BJ (cell line): ENCODE results near the gene PARD6G. TPM values are rescaled to one million over a fixed set of nuclear protein-coding genes. Genes with fewer than 3 reads are reported as not detected.
"Not testable (repeated sequence)": the region's sequence is repeated elsewhere in the genome, so short reads cannot be mapped to it uniquely, and the experiment has no call there.

ENCODE experiments used
- CTCF ChIA-PET: fragments of 350-600 bp; formaldehyde crosslinking; extraction: SDS; loops from one replicate; lab custom pipeline; 2021; ENCODE audit warnings: antibody characterized with exemption, inconsistent platforms; lab: Yijun Ruan, JAX
- POLR2A ChIA-PET: fragments of 300-600 bp; sonication (Branson Sonifier 250); formaldehyde crosslinking; extraction: SDS; loops from one replicate; lab custom pipeline; 2021; ENCODE audit warnings: antibody characterized with exemption; lab: Charles Lee
- DNase-seq: peaks from one replicate; pipeline ENCODE4 v3.0.0-alpha.2; 2011; ENCODE audit warnings: low read depth
- H3K27me3 ChIP-seq: 2 replicates; pipeline ENCODE4 v1.6.0; 2011; ENCODE audit warnings: low read length; ENCODE audit not compliant: control insufficient read depth, insufficient read depth
- H3K36me3 ChIP-seq: 2 replicates; pipeline ENCODE4 v1.5.1; 2011; ENCODE audit warnings: low read length; ENCODE audit not compliant: control insufficient read depth, insufficient read depth
- H3K4me3 ChIP-seq: 2 replicates; pipeline ENCODE4 v1.5.1; 2011; ENCODE audit warnings: low read depth, mild to moderate bottlenecking, control low read depth, low read length
- polyA plus RNA-seq: library from polyadenylated mRNA; depleted of rRNA; stranded (reverse); fragments of >200 nt; gene quantifications from 2 replicates; pipeline ENCODE4 v1.2.3, GENCODE V29; 2011
- TF ChIP-seq, protein P1 (sequence below): IDR thresholded peaks from 2 replicates; pipeline ENCODE4 v1.5.1; 2011; ENCODE audit warnings: low read depth, mild to moderate bottlenecking, control low read depth, inconsistent platforms, low read length, moderate library complexity; ENCODE audit not compliant: insufficient read depth

The PARD6G gene
- polyA plus RNA-seq, 1 experiment = 0.96 TPM

DNA sequence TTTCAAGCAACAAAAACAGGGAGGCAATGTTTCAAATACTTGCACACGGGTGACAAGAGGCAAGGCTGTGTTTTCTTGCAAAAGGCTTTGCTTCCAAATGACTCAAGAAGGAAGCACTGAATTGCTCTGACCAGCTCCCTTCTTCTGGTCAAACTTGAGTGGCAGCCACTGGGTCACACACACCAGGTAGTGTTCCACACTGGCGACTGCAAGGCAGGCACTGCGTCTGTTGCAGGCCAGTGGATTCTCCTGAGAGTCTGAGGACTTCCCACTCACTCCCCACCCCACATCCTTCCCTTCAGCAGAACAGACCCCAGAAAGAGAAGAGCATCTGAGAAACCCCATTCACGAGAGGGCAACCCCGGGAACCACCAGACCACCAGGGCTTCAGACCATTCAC is 19.8 kb downstream of the PARD6G start:
- Histone ChIP-seq H3K36me3 (no peaks in the 10 kb centered on the region), H3K4me3 (no peak overlapping the region), H3K27me3 (no peaks in the 10 kb centered on the region)
- ChIA-PET CTCF (no interaction called here), POLR2A (no interaction called here)
- TF ChIP-seq, protein P1, sequence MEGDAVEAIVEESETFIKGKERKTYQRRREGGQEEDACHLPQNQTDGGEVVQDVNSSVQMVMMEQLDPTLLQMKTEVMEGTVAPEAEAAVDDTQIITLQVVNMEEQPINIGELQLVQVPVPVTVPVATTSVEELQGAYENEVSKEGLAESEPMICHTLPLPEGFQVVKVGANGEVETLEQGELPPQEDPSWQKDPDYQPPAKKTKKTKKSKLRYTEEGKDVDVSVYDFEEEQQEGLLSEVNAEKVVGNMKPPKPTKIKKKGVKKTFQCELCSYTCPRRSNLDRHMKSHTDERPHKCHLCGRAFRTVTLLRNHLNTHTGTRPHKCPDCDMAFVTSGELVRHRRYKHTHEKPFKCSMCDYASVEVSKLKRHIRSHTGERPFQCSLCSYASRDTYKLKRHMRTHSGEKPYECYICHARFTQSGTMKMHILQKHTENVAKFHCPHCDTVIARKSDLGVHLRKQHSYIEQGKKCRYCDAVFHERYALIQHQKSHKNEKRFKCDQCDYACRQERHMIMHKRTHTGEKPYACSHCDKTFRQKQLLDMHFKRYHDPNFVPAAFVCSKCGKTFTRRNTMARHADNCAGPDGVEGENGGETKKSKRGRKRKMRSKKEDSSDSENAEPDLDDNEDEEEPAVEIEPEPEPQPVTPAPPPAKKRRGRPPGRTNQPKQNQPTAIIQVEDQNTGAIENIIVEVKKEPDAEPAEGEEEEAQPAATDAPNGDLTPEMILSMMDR = no peak
- no peak for DNase-seq

DNA sequence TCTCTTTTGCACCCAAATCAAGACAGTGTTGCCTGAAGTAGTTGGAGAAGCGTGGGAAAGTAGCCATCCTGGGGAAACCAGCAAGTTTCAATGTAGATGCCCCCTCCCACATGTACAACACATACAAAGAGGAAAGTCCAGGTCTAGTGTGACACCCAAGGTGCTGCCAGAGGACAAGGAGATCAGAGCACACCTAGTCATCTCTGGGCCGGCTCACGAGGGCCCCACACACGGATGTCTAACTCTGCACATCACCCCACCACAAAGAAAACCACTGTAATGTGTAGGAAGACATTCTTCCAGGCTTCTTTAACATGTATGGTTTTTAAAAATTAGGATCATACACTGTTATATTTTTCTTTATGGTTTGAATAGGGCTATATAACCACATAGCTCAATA is 21.6 kb downstream of the PARD6G start:
- no peak overlapping the region for H3K4me3 ChIP-seq
- no peaks in the 10 kb centered on the region for H3K27me3 ChIP-seq
- DNase-seq = no peak
- no peaks in the 10 kb centered on the region for H3K36me3 ChIP-seq
- CTCF ChIA-PET = no interaction called here
- TF ChIP-seq, protein P1 = no peak
- POLR2A ChIA-PET = no interaction called here

DNA sequence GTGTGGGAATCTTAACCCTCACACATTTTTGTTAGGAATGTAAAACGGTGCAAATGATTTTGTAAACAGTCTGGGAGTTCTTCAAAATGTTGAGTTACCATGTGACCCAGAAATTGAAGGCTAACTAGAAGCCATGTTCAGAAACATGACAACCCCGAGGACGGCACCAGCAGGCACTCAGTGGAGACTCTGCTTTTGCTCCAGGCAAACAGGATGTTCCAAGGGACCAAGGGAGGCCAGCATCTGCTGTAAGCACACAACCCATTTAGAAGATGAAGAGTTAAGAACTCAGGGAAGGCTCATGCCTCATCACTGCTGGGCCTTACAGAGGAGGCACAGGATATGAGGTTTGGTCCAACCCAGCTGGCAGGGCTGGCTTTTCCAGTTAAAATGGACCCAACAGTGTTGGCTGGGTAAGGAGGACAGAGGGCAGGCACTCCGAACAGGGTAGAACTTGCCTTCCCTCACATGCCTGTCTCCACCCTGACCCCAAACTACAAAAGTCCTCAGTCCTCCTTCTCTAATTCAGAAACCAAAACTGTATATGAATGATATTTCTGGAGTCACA is 23.6 kb downstream of the PARD6G start:
- H3K27me3 ChIP-seq = peaks cover 2% of the 10 kb centered on the region; the same call in 1 of the 2 replicates
- H3K4me3 ChIP-seq = no peak overlapping the region
- TF ChIP-seq, protein P1 = no peak
- no peaks in the 10 kb centered on the region for H3K36me3 ChIP-seq
- DNase-seq = no peak
- ChIA-PET POLR2A (no interaction called here), CTCF (no interaction called here)

DNA sequence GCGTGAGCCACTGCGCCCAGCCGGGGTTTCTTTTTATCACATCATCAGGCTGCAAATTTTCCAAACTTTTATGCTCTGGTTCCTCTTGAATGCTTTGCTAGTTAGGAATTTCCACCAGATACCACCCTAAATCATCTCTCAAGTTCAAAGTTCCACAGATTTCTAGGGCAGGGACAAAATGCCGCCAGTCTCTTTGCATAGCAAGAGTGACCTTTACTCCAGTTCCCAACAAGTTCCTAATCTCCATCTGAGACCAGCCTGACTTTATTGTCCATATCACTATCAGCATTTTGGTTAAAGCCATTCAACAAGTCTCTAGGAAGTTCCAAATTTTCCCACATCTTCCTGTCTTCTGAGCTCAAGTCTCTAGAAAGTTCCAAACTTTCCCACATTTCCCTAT is 27.8 kb downstream of the PARD6G start:
- H3K27me3 ChIP-seq, H3K36me3 ChIP-seq, H3K4me3 ChIP-seq, DNase-seq, POLR2A ChIA-PET, CTCF ChIA-PET: not testable (repeated sequence)

DNA sequence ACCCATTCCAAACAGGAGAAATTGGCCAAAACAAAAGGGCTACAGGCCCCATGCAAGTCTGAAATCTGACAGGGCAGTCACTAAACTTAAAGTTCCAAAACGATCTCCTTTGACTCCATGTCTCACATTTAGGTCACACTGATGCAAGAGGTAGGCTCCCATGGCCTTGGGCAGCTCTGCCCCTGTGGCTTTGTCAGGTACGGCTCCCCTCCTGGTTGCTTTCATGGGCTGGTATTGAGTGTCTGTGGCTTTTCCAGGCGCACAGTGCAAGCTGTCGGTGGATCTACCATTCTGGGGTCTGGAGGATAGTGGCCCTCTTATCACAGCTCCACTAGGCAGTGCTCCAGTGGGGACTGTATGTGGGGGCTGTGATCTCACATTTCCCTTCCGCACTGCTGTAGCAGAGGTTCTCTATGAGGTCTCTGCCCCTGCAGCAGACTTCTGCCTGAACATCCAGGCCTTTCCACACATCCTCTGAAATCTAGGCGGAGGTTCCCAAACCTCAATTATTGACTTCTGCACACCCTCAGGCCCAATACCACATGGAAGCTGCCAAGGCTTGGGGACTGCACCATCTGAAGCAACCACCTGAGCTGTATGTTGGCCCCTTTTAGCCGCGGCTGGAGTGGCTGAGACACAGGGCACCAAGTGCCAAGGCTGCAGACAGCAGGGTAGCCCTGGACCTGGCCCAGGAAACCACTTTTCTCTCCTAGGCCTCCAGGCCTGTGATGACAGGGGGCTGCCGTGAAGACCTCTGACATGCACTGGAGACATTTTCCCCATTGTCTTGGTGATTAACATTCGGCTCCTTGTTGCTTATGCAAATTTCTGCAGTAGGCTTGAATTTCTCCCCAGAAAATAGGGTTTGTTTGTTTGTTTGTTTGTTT is 28.7 kb downstream of the PARD6G start:
- POLR2A ChIA-PET = no interaction called here
- CTCF ChIA-PET = no interaction called here

More for the DNA sequence above, 28.7 kb downstream of the PARD6G start:
- Histone ChIP-seq H3K27me3 (peaks cover 2% of the 10 kb centered on the region; the same call in 1 of the 2 replicates), H3K4me3 (no peak overlapping the region), H3K36me3 (no peaks in the 10 kb centered on the region)
- no peak for DNase-seq
- TF ChIP-seq, protein P1 = no peak
